Measurements from ENCODE around the gene EFNA1. TPM values are rescaled to one million over a fixed set of nuclear protein-coding genes. Genes with fewer than 3 reads are reported as not detected.
A peak's percentile ranks its signal among the peaks of the same experiment; 100 is the strongest.

The EFNA1 gene
- total RNA-seq, 4 donors from 2014 or later, result 125 to 235 (median 185) TPM

GRCh38 chr1:155080312-155081228 lies 47.1 kb upstream of the EFNA1 start:
- DNase-seq (ENCODE audit: low spot score in 2 of 2), result no peak
- peak overlapping the region; percentile 36 for H3K4me3 ChIP-seq (ENCODE audit: low read depth, poor library complexity, severe bottlenecking)
- intact Hi-C loops (cut with DNase I; ENCODE audit: low total_unique reads), result loop anchor here (5.0 kb wide), 1 partner anchor 33 kb away; no protein-coding TSS in a partner anchor
- WGBS, 2 donors, result 1 to 4% methylated on average over 32 to 53 of the region's 71 CpGs
- no peak for TF ChIP-seq CTCF (IDR thresholded peaks at IDR 0.05)
- no peak for TF ChIP-seq POLR2A (IDR thresholded peaks at IDR 0.05)

GRCh38 chr1:155081472-155082300 lies 46.0 kb upstream of the EFNA1 start:
- no peak for DNase-seq (ENCODE audit: low spot score in 2 of 2)

GRCh38 chr1:155082301-155083051 lies 45.2 kb upstream of the EFNA1 start:
- intact Hi-C loops (cut with DNase I; ENCODE audit: low total_unique reads), result loop anchor here (2.0 to 5.0 kb wide), 2 partner anchors 18 to 35 kb away; no protein-coding TSS in a partner anchor
- no peak for DNase-seq (ENCODE audit: low spot score in 2 of 2)
- WGBS, 2 donors, result 3 to 4% methylated on average over 36 of the region's 36 CpGs
- no peak overlapping the region for H3K4me3 ChIP-seq (ENCODE audit: low read depth, poor library complexity, severe bottlenecking)
- TF ChIP-seq CTCF (IDR thresholded peaks at IDR 0.05) (no peak), POLR2A (IDR thresholded peaks at IDR 0.05) (no peak)

More at GRCh38 chr1:155081472-155082300, 46.0 kb upstream of the EFNA1 start:
- H3K4me3 ChIP-seq (ENCODE audit: low read depth, poor library complexity, severe bottlenecking), result no peak overlapping the region
- 3% methylated on average over 36 to 37 of the region's 68 CpGs for WGBS, 2 donors
- TF ChIP-seq CTCF (IDR thresholded peaks at IDR 0.05) (no peak), POLR2A (IDR thresholded peaks at IDR 0.05) (no peak)
- intact Hi-C loops (cut with DNase I; ENCODE audit: low total_unique reads), result loop anchor here (2.0 to 5.0 kb wide), 2 partner anchors 17 to 34 kb away; no protein-coding TSS in a partner anchor

GRCh38 chr1:155083052-155083541 lies 44.6 kb upstream of the EFNA1 start:
- H3K4me3 ChIP-seq (ENCODE audit: low read depth, poor library complexity, severe bottlenecking), result no peak overlapping the region
- intact Hi-C loops (cut with DNase I; ENCODE audit: low total_unique reads), result loop anchor here (2.0 to 5.0 kb wide), 2 partner anchors 18 to 36 kb away; no protein-coding TSS in a partner anchor
- WGBS, 2 donors, result 27 to 30% methylated on average over 3 to 5 of the region's 6 CpGs
- TF ChIP-seq CTCF (IDR thresholded peaks at IDR 0.05), result no peak
- TF ChIP-seq POLR2A (IDR thresholded peaks at IDR 0.05), result no peak
- peak in 1 of 2 donors; percentile 93 for DNase-seq (ENCODE audit: low spot score in 2 of 2)
